Thyroid gland (tissue), 4 donors: ENCODE data around the gene TMPRSS6. TPM values are rescaled to one million over a fixed set of nuclear protein-coding genes. Genes with fewer than 3 reads are reported as not detected.

ENCODE experiments used
- DNase-seq, 2 donors: peaks; one replicate each; pipeline ENCODE4 v3.0.0-alpha.2; 2019
- H3K27ac ChIP-seq, 3 donors: fragments of 200-600 bp; sonication (generic); 1 replicate in 2 of 3; 2 replicates in 1 of 3; pipeline ENCODE4 v1.5.1; 2016 to 2019; ENCODE audit warnings: mild to moderate bottlenecking in 1 of 3, moderate library complexity in 1 of 3
- H3K27me3 ChIP-seq: fragments of 200-600 bp; sonication (generic); one replicate; pipeline ENCODE4 v1.5.1; 2019
- H3K36me3 ChIP-seq, 2 donors: fragments of 200-600 bp; sonication (generic); one replicate each; pipeline ENCODE4 v1.5.1; 2016 to 2019
- H3K4me1 ChIP-seq, 2 donors: fragments of 200-600 bp; sonication (generic); one replicate each; pipeline ENCODE4 v1.5.1; 2017 to 2019
- H3K4me3 ChIP-seq, 3 donors: fragments of 200-600 bp; sonication (generic); replicated peaks in 1 of 3; 1 replicate in 2 of 3; 2 replicates in 1 of 3; pipeline ENCODE4 v1.5.1; 2016; ENCODE audit warnings: mild to moderate bottlenecking in 1 of 3
- H3K9me3 ChIP-seq: fragments of 200-600 bp; sonication (generic); one replicate; pipeline ENCODE4 v1.5.1; 2017
- CTCF ChIP-seq, 6 experiments: fragments of 200-600 bp in 3 of 6; fragments of 450-650 bp in 3 of 6; sonication (generic) in 3 of 6; IDR thresholded peaks; one replicate each; pipeline ENCODE4 v1.5.1; 2016 to 2019; ENCODE audit warnings: antibody characterized with exemption in 6 of 6, mild to moderate bottlenecking in 2 of 6, inconsistent platforms in 1 of 6, moderate library complexity in 1 of 6
- POLR2A ChIP-seq, 2 donors: fragments of 450-650 bp; IDR thresholded peaks; one replicate each; pipeline ENCODE4 v1.6.1; 2017; ENCODE audit warnings: antibody characterized with exemption in 2 of 2, mild to moderate bottlenecking in 2 of 2, moderate library complexity in 1 of 2
- WGBS, 2 donors: methylation state at CpG; one replicate each; pipeline ENCODE4 v1.1.5; 2017; 5-methylcytosine and 5-hydroxymethylcytosine counted together
- intact Hi-C: fragments of 100-400 bp; cut with DNase I; formaldehyde crosslinking; loops from one replicate; pipeline ENCODE4 v1.15.1; 2023
- total RNA-seq, 4 donors: library from RNA; depleted of rRNA; stranded (reverse); fragments of >200 nt; gene quantifications; one replicate each; pipeline ENCODE4 v1.2.3, GENCODE V29; 2016

Gene TMPRSS6
- total RNA-seq, 4 donors from 2014 or later, result 0.50 TPM; not detected in 3

DNA sequence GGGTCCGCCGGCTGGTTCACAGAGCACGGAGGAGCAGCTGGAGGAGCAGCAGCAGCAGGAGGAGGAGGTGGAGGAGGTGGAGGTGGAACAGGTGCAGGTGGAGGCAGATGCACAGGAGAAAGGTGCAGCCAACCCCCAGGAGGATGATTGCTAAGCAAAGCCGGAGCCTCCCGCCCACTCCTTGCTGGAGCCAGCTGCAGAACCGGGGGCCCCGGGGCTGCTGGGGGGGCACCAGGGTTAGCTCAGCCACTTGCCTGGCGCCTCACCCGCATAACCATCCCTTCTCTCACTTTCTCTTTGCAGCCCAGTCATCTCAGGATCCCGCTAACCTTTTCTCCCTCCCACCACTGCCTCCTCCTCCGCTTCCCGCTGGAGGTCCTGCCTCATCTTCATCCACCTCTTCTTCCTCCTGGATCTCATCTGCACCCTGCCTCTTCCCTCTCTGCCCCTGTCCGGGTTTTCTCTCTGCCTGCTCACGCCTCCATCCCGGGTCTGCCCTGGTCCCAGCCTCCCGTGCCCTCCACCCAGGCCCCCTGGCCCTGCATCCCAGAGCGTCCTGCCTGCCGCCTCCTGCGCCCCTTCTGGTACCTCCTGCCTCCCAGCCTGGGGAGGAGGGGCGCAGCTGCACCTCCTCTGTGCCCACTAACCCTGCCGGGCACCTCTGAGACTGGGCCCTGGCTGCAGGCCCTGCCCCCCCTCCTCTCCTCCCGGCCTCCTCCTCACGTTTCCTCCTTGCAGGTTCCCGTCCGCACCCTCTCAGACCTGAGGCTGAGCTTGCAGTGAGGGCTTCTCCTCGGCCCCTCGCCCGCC, 48.5 kb downstream of the TMPRSS6 start:
- 88 to 90% methylated on average over 28 of the region's 28 CpGs for whole genome bisulfite sequencing, 2 donors
- intact Hi-C loops, result no loop called here
- H3K9me3 ChIP-seq, result no peaks in the 10 kb centered on the region
- no peaks in the 10 kb centered on the region for H3K36me3 ChIP-seq
- DNase-seq, result no peak
- no peak overlapping the region for H3K4me3 ChIP-seq
- TF ChIP-seq POLR2A (IDR thresholded peaks at IDR 0.05), result no peak
- TF ChIP-seq CTCF (IDR thresholded peaks at IDR 0.05), result no peak
- H3K27me3 ChIP-seq, result no peaks in the 10 kb centered on the region
- H3K4me1 ChIP-seq, result no peaks in the 10 kb centered on the region
- no peak overlapping the region for H3K27ac ChIP-seq

DNA sequence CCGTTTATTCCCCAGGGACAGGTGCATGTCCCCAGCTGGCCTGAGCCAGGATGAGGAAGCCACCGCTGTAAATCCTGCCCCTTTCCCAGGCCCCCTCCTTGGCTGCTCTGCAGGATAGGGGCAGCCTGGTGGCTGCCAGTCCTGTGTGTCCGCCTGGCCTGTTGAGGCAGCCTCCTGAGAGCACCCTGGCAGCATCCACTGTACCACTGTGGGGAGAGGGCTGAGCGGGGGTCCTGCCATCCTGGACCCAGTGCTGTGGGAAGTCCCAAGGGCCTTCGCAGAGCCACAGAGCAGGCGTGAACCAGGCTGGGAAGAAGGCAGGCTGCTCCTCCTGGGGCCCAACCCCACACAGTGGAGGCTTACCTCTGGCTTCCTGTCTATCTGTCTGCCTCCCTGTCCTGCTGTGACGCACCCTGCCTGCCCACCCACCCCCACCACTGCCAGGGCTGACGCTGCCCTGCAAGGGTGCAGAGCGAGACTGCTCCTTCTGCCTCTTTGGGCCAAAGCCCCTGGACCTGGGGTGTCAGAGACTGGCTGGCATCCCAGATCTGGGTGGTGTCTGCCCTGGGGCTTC, 49.5 kb downstream of the TMPRSS6 start:
- DNase-seq, result no peak
- no peaks in the 10 kb centered on the region for H3K36me3 ChIP-seq
- no peaks in the 10 kb centered on the region for H3K4me1 ChIP-seq
- TF ChIP-seq POLR2A (IDR thresholded peaks at IDR 0.05) (no peak), CTCF (IDR thresholded peaks at IDR 0.05) (no peak)
- intact Hi-C loops, result loop anchor here (10.0 kb wide), 1 partner anchor 275 kb away; no protein-coding TSS in a partner anchor
- H3K27ac ChIP-seq, result no peak overlapping the region
- 66 to 87% methylated on average over 2 to 3 of the region's 9 CpGs for WGBS, 2 donors
- H3K4me3 ChIP-seq, result no peak overlapping the region
- no peaks in the 10 kb centered on the region for H3K9me3 ChIP-seq
- no peaks in the 10 kb centered on the region for H3K27me3 ChIP-seq

DNA sequence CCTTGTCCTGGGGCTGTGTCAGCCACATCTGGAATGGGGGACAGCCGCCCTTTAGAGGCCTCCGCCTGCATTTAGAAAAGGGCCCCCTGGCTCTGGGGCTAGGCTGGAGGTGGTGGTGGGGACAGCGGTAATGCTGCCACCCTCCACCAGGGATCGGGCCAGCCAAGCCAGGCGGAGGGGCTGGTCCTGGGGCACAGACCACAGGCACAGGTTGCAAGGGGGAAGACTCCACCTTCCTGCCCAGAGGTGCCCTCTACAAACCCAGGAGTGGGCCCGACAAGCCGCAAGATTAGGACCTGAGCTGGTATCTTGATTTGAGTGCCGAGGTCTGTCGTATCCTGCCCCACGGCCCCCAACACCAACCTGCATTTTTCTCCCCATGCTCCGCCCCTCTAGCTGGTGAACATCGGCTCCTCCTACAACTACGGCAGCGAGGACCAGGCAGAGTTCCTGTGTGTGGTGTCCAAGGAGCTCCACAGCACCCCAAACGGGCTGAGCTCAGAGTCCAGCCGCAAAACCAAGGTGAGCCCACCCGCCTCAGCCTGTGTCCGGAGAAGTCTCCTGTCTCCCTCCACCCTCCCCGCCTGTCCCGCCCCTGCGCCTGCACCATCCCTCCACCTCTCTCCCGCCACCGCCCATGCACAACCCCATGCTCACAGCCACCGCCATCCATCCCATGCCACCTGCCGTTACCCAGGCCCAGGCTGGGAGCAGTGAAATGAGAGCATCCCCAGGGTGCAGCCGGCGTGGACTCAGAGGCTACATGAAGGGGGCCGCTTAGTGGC, 50.4 kb downstream of the TMPRSS6 start:
- Histone ChIP-seq H3K9me3 (no peaks in the 10 kb centered on the region), H3K27ac (no peak overlapping the region), H3K36me3 (no peaks in the 10 kb centered on the region), H3K4me3 (no peak overlapping the region), H3K4me1 (no peaks in the 10 kb centered on the region), H3K27me3 (no peaks in the 10 kb centered on the region)
- intact Hi-C loops, result loop anchor here (10.0 kb wide), 1 partner anchor 274 kb away; no protein-coding TSS in a partner anchor
- DNase-seq, result no peak
- 89 to 94% methylated on average over 22 to 26 of the region's 28 CpGs for WGBS, 2 donors
- TF ChIP-seq POLR2A (IDR thresholded peaks at IDR 0.05) (no peak), CTCF (IDR thresholded peaks at IDR 0.05) (no peak)

- WGBS, 2 donors, result 84 to 92% methylated on average over 11 to 12 of the region's 12 CpGs
- Histone ChIP-seq H3K36me3 (no peaks in the 10 kb centered on the region), H3K27ac (no peak overlapping the region), H3K4me1 (no peaks in the 10 kb centered on the region), H3K4me3 (no peak overlapping the region), H3K27me3 (no peaks in the 10 kb centered on the region), H3K9me3 (no peaks in the 10 kb centered on the region)
- no peak for DNase-seq
- TF ChIP-seq POLR2A (IDR thresholded peaks at IDR 0.05) (no peak), CTCF (IDR thresholded peaks at IDR 0.05) (no peak)
- intact Hi-C loops, result loop anchor here (10.0 kb wide), 1 partner anchor 273 kb away; no protein-coding TSS in a partner anchor
These were observed 51.6 kb downstream of the TMPRSS6 start for GRCh38 chr22:37057796-37058510.
